ENCODE measurements around the gene CMC1.
A peak's percentile ranks its signal among the peaks of the same experiment; 100 is the strongest.
"Not testable (repeated sequence)": the region's sequence is repeated elsewhere in the genome, so short reads cannot be mapped to it uniquely, and the experiment has no call there.

The CMC1 gene

GRCh38 chr3:28241221-28242160, at the start of gene CMC1:
Gene CMC1 (plus strand): TSS chr3:28241619. CDS start chr3:28241794, 175 bp downstream.
- peak; percentile 74 for DNase-seq

- DNase-seq = no peak
Measured at GRCh38 chr3:28198161-28198560, 43.3 kb upstream of the CMC1 start.

GRCh38 chr3:28198974-28199373, 42.4 kb upstream of the CMC1 start:
- no peak for DNase-seq

- DNase-seq = not testable (repeated sequence)
Measured at GRCh38 chr3:28199643-28200042, 41.8 kb upstream of the CMC1 start.

GRCh38 chr3:28200366-28200848, 41.0 kb upstream of the CMC1 start:
- not testable (repeated sequence) for DNase-seq

- DNase-seq = no peak
Measured at GRCh38 chr3:28206479-28206878, 34.9 kb upstream of the CMC1 start.

- DNase-seq = no peak
Measured at GRCh38 chr3:28207000-28207733, 34.3 kb upstream of the CMC1 start.

- no peak for DNase-seq
Measured at GRCh38 chr3:28210968-28211713, 30.3 kb upstream of the CMC1 start.

- DNase-seq = no peak
Measured at GRCh38 chr3:28212681-28213080, 28.7 kb upstream of the CMC1 start.

GRCh38 chr3:28215407-28215806, 26.0 kb upstream of the CMC1 start:
- DNase-seq = no peak

- no peak for DNase-seq
Measured at GRCh38 chr3:28218071-28218916, 23.1 kb upstream of the CMC1 start.

- DNase-seq = no peak
Measured at GRCh38 chr3:28218917-28219198, 22.6 kb upstream of the CMC1 start.

GRCh38 chr3:28224430-28224829, 17.0 kb upstream of the CMC1 start:
- no peak for DNase-seq

GRCh38 chr3:28226020-28226419, 15.4 kb upstream of the CMC1 start:
- DNase-seq = no peak

GRCh38 chr3:28228623-28229022, 12.8 kb upstream of the CMC1 start:
- no peak for DNase-seq

GRCh38 chr3:28232659-28233058, 8.8 kb upstream of the CMC1 start:
- no peak for DNase-seq

- no peak for DNase-seq
Measured at GRCh38 chr3:28234454-28234853, 7.0 kb upstream of the CMC1 start.

GRCh38 chr3:28239108-28239507, 2.3 kb upstream of the CMC1 start:
- no peak for DNase-seq

GRCh38 chr3:28240441-28240840, 978 bp upstream of the CMC1 start:
- no peak for DNase-seq

GRCh38 chr3:28242519-28242918, 1.1 kb downstream of the CMC1 start:
- no peak for DNase-seq

- no peak for DNase-seq
Measured at GRCh38 chr3:28243424-28244106, 2.1 kb downstream of the CMC1 start.

- no peak for DNase-seq
Measured at GRCh38 chr3:28244491-28244890, 3.1 kb downstream of the CMC1 start.

Data from KG1 (cell line).